ENCODE results near the gene TFDP1. TPM values are rescaled to one million over a fixed set of nuclear protein-coding genes. Genes with fewer than 3 reads are reported as not detected.

The TFDP1 gene
- total and polyA plus RNA-seq, 9 donors: 29.7 to 73.9 (median 59.5) TPM

GRCh38 chr13:113638173-113638746 lies 53.7 kb downstream of the TFDP1 start:
- H3K9me3 ChIP-seq (replicated peaks; ENCODE audit: control insufficient read depth, low read depth, low read length): no peaks in the 10 kb centered on the region

GRCh38 chr13:113638806-113639205 lies 54.3 kb downstream of the TFDP1 start:
- no peaks in the 10 kb centered on the region for H3K27me3 ChIP-seq (ENCODE audit: control insufficient read depth, insufficient read depth, low read length)
- peaks cover 70% of the 10 kb centered on the region for H3K36me3 ChIP-seq (ENCODE audit: control insufficient read depth, insufficient read depth, low read length)
- no peaks in the 10 kb centered on the region for H3K4me1 ChIP-seq (ENCODE audit: control insufficient read depth, insufficient read depth, low read length)
- WGBS (ENCODE audit: insufficient coverage): 91% methylated on average over 5 of the region's 8 CpGs
- H3K4me3 ChIP-seq (ENCODE audit: low read length): no peak overlapping the region
- no peak overlapping the region for H3K27ac ChIP-seq (ENCODE audit: low read length)
- no peaks in the 10 kb centered on the region for H3K9me3 ChIP-seq (replicated peaks; ENCODE audit: control insufficient read depth, low read depth, low read length)
- no peak for DNase-seq

More at GRCh38 chr13:113638173-113638746, 53.7 kb downstream of the TFDP1 start:
- H3K36me3 ChIP-seq (ENCODE audit: control insufficient read depth, insufficient read depth, low read length): peaks cover 76% of the 10 kb centered on the region
- no peaks in the 10 kb centered on the region for H3K4me1 ChIP-seq (ENCODE audit: control insufficient read depth, insufficient read depth, low read length)
- WGBS (ENCODE audit: insufficient coverage): 94% methylated on average over 26 of the region's 37 CpGs
- no peak for DNase-seq
- H3K4me3 ChIP-seq (ENCODE audit: low read length): no peak overlapping the region
- no peaks in the 10 kb centered on the region for H3K27me3 ChIP-seq (ENCODE audit: control insufficient read depth, insufficient read depth, low read length)
- no peak overlapping the region for H3K27ac ChIP-seq (ENCODE audit: low read length)

GRCh38 chr13:113639616-113640262 lies 55.2 kb downstream of the TFDP1 start:
- 91% methylated on average over 26 of the region's 27 CpGs for WGBS (ENCODE audit: insufficient coverage)
- H3K36me3 ChIP-seq (ENCODE audit: control insufficient read depth, insufficient read depth, low read length): peaks cover 62% of the 10 kb centered on the region
- no peak overlapping the region for H3K4me3 ChIP-seq (ENCODE audit: low read length)
- DNase-seq: peak; percentile 13
- no peaks in the 10 kb centered on the region for H3K4me1 ChIP-seq (ENCODE audit: control insufficient read depth, insufficient read depth, low read length)
- H3K27ac ChIP-seq (ENCODE audit: low read length): no peak overlapping the region
- no peaks in the 10 kb centered on the region for H3K9me3 ChIP-seq (replicated peaks; ENCODE audit: control insufficient read depth, low read depth, low read length)
- no peaks in the 10 kb centered on the region for H3K27me3 ChIP-seq (ENCODE audit: control insufficient read depth, insufficient read depth, low read length)

- 100% methylated on average over 1 of the region's 7 CpGs for WGBS (ENCODE audit: insufficient coverage)
Observed at GRCh38 chr13:113641426-113641825, 56.9 kb downstream of the TFDP1 start.

GRCh38 chr13:113642563-113642962 lies 58.0 kb downstream of the TFDP1 start:
- Histone ChIP-seq H3K27me3 (ENCODE audit: control insufficient read depth, insufficient read depth, low read length) (no peaks in the 10 kb centered on the region), H3K4me1 (ENCODE audit: control insufficient read depth, insufficient read depth, low read length) (peaks cover 6% of the 10 kb centered on the region), H3K36me3 (ENCODE audit: control insufficient read depth, insufficient read depth, low read length) (peaks cover 33% of the 10 kb centered on the region), H3K9me3 (replicated peaks; ENCODE audit: control insufficient read depth, low read depth, low read length) (no peaks in the 10 kb centered on the region), H3K27ac (ENCODE audit: low read length) (no peak overlapping the region), H3K4me3 (ENCODE audit: low read length) (no peak overlapping the region)
- no CpG with 5 or more reads among the region's 2 CpGs for WGBS (ENCODE audit: insufficient coverage)
- DNase-seq: no peak

More at GRCh38 chr13:113641426-113641825, 56.9 kb downstream of the TFDP1 start:
- DNase-seq: no peak
- Histone ChIP-seq H3K36me3 (ENCODE audit: control insufficient read depth, insufficient read depth, low read length) (peaks cover 45% of the 10 kb centered on the region), H3K27me3 (ENCODE audit: control insufficient read depth, insufficient read depth, low read length) (no peaks in the 10 kb centered on the region), H3K4me3 (ENCODE audit: low read length) (no peak overlapping the region), H3K4me1 (ENCODE audit: control insufficient read depth, insufficient read depth, low read length) (no peaks in the 10 kb centered on the region), H3K9me3 (replicated peaks; ENCODE audit: control insufficient read depth, low read depth, low read length) (no peaks in the 10 kb centered on the region), H3K27ac (ENCODE audit: low read length) (no peak overlapping the region)

- Histone ChIP-seq H3K4me1 (ENCODE audit: control insufficient read depth, insufficient read depth, low read length) (peaks cover 11% of the 10 kb centered on the region), H3K27ac (ENCODE audit: low read length) (no peak overlapping the region), H3K36me3 (ENCODE audit: control insufficient read depth, insufficient read depth, low read length) (peaks cover 25% of the 10 kb centered on the region), H3K27me3 (ENCODE audit: control insufficient read depth, insufficient read depth, low read length) (no peaks in the 10 kb centered on the region), H3K9me3 (replicated peaks; ENCODE audit: control insufficient read depth, low read depth, low read length) (no peaks in the 10 kb centered on the region), H3K4me3 (ENCODE audit: low read length) (no peak overlapping the region)
- WGBS (ENCODE audit: insufficient coverage): no CpG with 5 or more reads among the region's 5 CpGs
- DNase-seq: no peak
Observed at GRCh38 chr13:113643593-113643992, 59.0 kb downstream of the TFDP1 start.

GRCh38 chr13:113644800-113645199 lies 60.2 kb downstream of the TFDP1 start:
- peaks cover 15% of the 10 kb centered on the region for H3K36me3 ChIP-seq (ENCODE audit: control insufficient read depth, insufficient read depth, low read length)
- no peaks in the 10 kb centered on the region for H3K9me3 ChIP-seq (replicated peaks; ENCODE audit: control insufficient read depth, low read depth, low read length)
- H3K27me3 ChIP-seq (ENCODE audit: control insufficient read depth, insufficient read depth, low read length): no peaks in the 10 kb centered on the region
- no peak for DNase-seq
- H3K4me1 ChIP-seq (ENCODE audit: control insufficient read depth, insufficient read depth, low read length): peaks cover 11% of the 10 kb centered on the region
- no CpG with 5 or more reads among the region's 1 CpG for WGBS (ENCODE audit: insufficient coverage)
- no peak overlapping the region for H3K4me3 ChIP-seq (ENCODE audit: low read length)
- H3K27ac ChIP-seq (ENCODE audit: low read length): no peak overlapping the region

- Histone ChIP-seq H3K27ac (ENCODE audit: low read length) (no peak overlapping the region), H3K27me3 (ENCODE audit: control insufficient read depth, insufficient read depth, low read length) (no peaks in the 10 kb centered on the region), H3K4me1 (ENCODE audit: control insufficient read depth, insufficient read depth, low read length) (peaks cover 11% of the 10 kb centered on the region), H3K9me3 (replicated peaks; ENCODE audit: control insufficient read depth, low read depth, low read length) (no peaks in the 10 kb centered on the region), H3K4me3 (ENCODE audit: low read length) (no peak overlapping the region), H3K36me3 (ENCODE audit: control insufficient read depth, insufficient read depth, low read length) (peaks cover 10% of the 10 kb centered on the region)
- no peak for DNase-seq
- WGBS (ENCODE audit: insufficient coverage): 89% methylated on average over 4 of the region's 9 CpGs
Observed at GRCh38 chr13:113645329-113645728, 60.8 kb downstream of the TFDP1 start.

- H3K36me3 ChIP-seq (ENCODE audit: control insufficient read depth, insufficient read depth, low read length): peaks cover 6% of the 10 kb centered on the region
- H3K27me3 ChIP-seq (ENCODE audit: control insufficient read depth, insufficient read depth, low read length): no peaks in the 10 kb centered on the region
- H3K27ac ChIP-seq (ENCODE audit: low read length): no peak overlapping the region
- peaks cover 11% of the 10 kb centered on the region for H3K4me1 ChIP-seq (ENCODE audit: control insufficient read depth, insufficient read depth, low read length)
- H3K4me3 ChIP-seq (ENCODE audit: low read length): no peak overlapping the region
- 25% methylated on average over 5 of the region's 11 CpGs for WGBS (ENCODE audit: insufficient coverage)
- H3K9me3 ChIP-seq (replicated peaks; ENCODE audit: control insufficient read depth, low read depth, low read length): no peaks in the 10 kb centered on the region
- no peak for DNase-seq
Observed at GRCh38 chr13:113646376-113646775, 61.8 kb downstream of the TFDP1 start.

- Histone ChIP-seq H3K4me3 (ENCODE audit: low read length) (no peak overlapping the region), H3K9me3 (replicated peaks; ENCODE audit: control insufficient read depth, low read depth, low read length) (no peaks in the 10 kb centered on the region), H3K36me3 (ENCODE audit: control insufficient read depth, insufficient read depth, low read length) (peaks cover 2% of the 10 kb centered on the region), H3K27me3 (ENCODE audit: control insufficient read depth, insufficient read depth, low read length) (no peaks in the 10 kb centered on the region), H3K4me1 (ENCODE audit: control insufficient read depth, insufficient read depth, low read length) (peaks cover 11% of the 10 kb centered on the region), H3K27ac (ENCODE audit: low read length) (peak overlapping the region; percentile 29)
- no peak for DNase-seq
- WGBS (ENCODE audit: insufficient coverage): 93% methylated on average over 6 of the region's 10 CpGs
Observed at GRCh38 chr13:113646921-113647340, 62.4 kb downstream of the TFDP1 start.
